ENCODE data around the gene POGLUT3.

Gene POGLUT3, protein sequence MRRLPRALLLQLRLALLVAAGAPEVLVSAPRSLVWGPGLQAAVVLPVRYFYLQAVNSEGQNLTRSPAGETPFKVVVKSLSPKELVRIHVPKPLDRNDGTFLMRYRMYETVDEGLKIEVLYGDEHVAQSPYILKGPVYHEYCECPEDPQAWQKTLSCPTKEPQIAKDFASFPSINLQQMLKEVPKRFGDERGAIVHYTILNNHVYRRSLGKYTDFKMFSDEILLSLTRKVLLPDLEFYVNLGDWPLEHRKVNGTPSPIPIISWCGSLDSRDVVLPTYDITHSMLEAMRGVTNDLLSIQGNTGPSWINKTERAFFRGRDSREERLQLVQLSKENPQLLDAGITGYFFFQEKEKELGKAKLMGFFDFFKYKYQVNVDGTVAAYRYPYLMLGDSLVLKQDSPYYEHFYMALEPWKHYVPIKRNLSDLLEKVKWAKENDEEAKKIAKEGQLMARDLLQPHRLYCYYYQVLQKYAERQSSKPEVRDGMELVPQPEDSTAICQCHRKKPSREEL

DNA sequence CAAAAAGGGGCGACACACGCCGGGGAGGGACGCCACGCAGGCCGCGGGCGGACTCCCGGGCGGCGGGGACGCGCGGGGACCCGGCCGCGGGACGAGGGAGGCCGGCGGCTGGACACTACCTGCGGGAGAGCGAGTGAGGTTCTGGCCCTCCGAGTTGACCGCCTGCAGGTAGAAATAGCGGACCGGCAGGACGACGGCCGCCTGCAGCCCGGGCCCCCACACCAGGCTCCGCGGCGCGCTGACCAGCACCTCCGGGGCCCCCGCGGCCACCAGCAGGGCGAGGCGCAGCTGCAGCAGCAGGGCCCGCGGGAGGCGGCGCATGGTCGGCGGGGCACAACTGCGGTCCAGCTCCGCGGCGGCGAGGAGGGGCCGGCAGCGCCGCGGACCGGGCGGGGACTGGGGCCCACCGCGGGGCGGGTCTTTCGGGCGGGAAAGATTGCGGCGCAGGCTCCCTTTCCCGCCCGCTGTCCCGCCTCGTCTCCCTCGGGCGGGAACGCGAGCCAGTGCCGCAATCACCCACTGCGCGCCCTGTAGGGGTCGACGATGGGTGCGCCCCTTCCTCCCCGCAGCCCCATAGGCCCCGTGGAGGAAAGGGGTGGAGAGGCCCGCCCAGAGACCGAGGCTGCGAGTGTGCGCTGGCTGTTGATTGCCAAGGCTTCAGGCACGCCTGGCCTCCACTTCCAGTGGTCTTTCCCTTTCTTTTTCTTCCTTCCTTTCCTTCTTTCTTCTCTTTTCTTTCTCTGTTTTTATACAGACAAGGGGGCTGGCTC lies at the start of gene POGLUT3:
Gene POGLUT3, minus strand, starts transcription at position 339 of the 770 bp plus-strand sequence. Its CDS starts 18 bp downstream, at position 321.
- DNase-seq (ENCODE audit: low read depth): no peak

DNA sequence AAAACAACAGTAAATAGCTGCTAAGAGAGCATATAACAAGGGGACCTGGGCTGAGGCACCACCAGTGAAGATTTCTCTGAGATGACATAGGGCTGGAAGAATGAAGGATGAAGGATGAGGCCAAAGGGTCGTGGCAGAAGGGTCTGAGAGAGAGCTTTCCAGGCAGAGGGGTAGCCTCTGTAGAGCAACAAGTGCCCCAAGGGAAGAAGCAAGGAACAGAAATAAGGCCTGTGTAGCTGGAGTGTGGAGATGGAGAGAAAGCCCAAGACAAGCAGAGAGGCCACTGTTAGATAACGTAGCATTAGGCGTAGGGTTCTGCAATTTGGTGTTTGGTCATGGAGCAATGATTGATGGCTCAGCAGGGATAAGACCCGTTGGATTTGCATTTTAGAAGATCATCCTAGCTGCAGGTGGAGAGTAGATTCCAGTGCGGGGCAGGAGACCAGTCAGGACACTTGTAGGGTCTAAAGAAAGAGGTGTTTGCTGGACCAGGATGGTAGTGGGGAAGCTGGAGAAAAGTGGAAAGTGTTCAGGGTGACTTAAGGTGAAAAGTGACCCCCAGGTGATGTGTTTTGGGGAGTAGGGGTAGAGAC lies 47.8 kb upstream of the POGLUT3 start:
- DNase-seq (ENCODE audit: low read depth): no peak

DNA sequence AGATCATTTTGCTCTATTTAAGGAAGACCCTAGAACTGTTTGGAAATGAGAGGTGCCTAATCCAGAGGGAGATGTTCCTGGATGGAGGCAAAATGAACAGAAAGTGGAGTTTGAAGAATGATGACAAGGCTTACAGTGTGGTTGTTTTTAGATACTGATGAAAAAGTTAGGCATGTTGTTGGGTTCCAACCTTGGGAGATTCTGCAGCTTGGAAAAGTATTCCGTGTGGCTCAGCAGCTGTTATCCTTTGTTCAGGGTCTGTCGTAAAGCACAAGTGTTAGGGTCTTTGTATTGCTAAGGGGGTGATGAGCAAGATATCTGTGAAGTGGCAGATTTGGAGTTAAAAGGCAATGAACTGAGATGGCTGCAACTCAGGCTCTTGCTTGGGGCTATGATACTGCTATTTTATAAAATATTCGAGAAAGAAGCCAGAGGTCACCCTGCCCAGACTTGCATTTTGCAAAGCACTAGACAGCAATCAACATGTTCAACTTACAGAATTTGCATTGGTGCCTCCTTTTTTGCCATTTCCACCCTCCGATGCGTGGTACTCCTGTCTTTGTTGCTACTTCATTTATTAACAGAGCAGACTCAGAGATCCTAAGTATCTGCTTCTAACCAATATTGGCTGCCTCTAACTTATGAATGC lies 45.3 kb upstream of the POGLUT3 start:
- no peak for DNase-seq (ENCODE audit: low read depth)

DNA sequence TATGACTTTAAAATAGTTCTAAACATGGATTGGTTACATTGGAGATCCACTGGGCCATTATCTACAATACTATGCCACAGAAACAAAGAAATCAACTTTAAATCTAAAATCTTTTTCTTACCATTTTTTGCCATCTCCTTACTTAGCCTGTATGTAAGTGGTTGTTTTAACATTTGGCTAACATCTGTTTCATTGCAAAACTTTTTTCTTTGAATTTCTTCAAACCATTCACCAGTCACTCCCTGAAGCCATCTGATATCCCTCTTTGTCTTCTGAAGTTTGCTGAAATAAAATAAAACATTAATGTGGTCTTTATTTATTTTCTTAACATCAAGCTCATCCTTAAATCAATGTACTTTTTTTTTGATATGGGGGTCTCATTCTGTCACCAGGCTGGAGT lies 43.3 kb upstream of the POGLUT3 start:
- no peak for DNase-seq (ENCODE audit: low read depth)

DNA sequence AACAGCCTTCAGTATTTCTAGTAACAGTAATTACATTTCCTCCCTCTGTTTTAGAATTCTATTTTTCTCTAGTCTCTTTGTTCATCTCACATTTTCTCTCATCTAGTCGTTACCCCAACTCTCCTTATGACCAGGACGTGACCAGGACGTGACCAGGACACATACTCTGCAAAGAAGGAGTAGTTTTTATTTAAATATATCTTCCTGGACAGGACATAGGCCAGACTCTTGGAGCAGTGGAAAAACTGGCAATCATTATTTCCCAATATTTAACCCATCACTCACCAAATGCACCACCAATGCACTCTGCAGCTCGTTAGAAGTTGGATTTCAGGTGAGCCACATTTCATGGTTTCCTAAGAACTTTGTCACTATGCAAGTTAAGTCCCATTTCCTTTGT lies 40.3 kb upstream of the POGLUT3 start:
- no peak for DNase-seq (ENCODE audit: low read depth)

DNA sequence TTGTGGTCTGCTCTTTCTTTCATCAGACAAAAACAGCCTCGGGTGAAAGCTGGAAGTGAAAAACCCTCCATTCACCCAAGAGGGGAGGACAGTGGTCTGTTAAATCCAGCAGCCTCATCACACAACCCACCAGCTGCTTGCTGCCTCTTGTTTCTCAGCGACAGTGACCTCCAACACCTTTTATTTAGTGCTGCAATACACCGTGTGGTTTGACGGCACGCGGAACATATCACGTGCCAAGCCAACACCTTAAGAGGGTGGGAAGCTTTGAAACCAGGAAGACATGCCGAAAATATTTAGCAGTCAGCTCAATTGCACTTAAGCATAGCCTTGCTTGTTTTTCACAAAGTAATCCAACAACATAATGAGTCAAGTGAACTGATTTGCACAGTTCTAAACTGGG lies 39.8 kb upstream of the POGLUT3 start:
- peak; percentile 2 for DNase-seq (ENCODE audit: low read depth)

DNA sequence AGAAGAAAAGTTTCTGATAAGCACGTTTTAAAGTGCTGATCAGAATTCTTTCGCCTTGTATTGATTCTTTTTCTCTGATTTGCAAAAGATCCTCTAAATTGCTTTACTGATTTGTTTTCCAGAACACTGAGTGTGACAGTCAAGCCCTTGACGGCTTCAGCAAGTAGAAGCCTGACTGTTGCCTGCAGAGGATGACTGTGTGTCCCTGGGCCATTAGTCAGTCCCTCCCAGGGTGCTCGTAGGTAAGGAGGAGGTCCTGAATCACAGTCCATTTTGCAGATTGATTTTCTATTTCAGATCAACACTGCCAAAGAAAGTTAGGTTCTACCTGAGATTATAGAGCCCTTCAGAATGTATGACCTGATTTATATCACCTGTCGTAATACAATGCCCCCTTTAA lies 38.6 kb upstream of the POGLUT3 start:
- DNase-seq (ENCODE audit: low read depth): no peak

DNA sequence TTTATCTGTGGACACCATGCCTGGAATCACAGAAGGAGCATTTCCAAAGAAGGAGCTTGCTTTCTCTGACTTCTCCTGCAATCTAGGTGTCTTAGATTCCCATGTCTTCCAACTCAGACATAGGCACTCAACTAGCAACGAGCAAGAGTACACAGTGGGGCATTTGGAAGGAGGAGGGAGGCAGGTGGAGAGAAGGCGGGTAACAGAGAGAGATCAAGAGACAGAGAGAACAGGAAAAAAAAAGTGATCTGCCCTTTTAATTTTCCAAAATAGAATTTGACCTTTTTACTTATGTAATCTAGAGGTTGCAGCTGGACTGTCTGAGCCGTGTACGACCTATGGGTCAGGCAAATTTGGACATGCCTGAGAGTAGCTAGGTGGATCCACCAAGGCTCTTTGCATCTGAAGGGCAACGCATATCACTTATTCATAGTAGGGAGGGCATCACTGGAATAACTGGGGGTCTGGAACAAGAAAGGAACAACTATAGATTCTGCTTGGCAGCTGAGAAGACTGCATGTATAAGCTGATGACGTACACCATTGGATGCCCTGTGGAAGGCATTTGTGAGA lies 37.3 kb upstream of the POGLUT3 start:
- DNase-seq (ENCODE audit: low read depth): no peak

DNA sequence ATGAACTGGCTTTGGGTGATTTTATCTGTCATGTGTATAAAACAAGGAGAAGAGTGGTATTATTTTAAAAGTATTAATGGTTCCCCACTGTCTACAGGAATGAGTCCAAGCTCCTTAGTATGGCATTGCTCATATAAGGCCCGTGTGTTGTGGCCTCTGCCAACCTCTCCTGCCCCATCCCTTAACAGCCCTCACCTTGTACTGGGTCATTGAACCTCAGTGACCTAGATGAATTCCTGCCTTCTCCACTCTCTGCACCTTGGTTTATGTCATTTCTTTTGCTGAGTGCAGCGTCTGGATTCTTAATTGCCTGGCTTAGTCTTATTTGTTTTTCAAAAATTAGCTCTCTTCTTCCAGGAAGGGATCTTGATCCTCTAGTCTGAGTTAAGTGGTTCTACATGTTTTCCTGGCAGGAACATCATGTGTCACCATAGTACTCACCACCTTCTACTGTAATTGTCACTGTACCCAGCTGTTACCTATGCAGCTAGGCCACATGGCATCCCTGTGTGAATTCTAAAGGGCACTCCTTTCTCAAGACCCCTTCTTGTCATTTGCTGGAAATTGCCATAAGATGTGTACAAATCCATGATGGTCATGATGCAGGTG lies 36.2 kb upstream of the POGLUT3 start:
- no peak for DNase-seq (ENCODE audit: low read depth)

DNA sequence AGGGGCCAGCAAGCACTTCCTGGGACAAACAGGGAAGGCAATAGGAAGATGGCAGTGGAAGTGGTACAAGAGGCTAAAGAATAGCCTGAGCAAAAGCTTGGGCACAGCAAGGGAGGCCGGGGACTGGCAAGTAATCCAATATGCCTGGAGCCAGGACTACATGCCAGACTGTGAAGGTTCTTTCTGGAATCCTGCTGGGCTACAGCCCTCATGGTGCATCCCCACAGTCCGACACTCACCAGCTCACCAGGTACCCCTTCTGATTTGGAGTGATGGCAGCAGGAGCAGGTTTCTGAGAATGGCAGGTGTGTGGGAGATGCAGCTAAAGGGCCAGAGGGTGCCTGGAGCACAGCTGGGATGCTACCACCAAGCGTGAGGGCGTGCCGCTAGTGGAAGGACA lies 32.2 kb upstream of the POGLUT3 start:
- DNase-seq (ENCODE audit: low read depth): no peak

DNA sequence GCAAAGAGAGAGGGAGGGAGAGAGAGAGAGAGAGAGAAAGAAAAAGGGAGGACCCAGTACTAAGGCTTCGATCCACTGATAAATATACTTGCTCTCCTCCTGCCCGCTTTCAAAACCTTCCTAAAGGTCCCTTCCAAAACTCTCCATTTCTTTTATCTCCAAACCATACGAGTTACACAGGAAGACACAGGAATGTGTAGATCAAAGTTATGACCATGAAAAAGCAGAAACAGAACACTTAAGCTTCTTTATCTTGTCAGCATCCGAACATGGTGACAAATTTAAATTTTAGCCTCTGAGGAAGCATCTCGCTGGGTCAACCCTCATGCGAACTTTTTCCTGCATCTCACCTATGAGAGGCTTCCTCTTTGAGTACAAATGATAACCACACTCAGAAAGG lies 29.2 kb upstream of the POGLUT3 start:
- no peak for DNase-seq (ENCODE audit: low read depth)

DNA sequence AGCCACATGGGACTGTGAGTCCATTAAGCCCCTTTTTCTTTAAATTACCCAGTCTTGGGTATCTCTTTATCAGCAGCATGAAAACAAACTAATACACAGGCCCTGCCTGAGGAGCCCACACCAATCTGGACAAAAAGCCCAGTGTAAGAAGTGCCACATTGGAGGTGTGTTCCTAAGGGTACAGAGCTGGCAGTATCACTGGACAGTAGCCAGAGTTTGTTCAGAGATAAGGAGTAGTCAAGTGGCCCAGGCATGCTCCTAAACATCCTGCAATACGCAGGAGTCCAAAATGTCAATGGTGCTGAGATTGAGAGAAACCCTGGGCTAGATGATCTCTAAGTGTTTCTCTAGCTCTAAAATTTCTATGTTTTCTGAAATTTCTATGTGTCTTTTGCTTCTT lies 27.0 kb upstream of the POGLUT3 start:
- DNase-seq (ENCODE audit: low read depth): no peak

DNA sequence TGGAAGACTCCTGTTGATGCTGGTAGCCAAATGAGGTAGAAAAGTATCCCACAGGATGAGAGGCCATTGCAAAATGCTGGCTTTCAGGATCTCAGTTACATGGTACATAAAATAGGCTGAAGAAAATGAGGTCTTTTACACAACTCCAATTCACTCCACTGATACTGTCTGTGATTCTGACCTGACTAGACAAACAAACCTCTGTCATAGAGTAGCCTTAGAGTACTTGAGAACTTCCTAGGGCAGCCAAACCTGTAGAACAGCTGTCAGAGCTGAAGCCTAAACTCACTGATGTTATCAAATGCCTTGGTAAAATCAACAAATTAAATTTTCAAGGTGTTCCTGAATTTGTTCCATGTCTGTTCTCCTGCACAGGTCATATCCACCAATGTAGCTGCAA lies 26.2 kb upstream of the POGLUT3 start:
- DNase-seq (ENCODE audit: low read depth): no peak

DNA sequence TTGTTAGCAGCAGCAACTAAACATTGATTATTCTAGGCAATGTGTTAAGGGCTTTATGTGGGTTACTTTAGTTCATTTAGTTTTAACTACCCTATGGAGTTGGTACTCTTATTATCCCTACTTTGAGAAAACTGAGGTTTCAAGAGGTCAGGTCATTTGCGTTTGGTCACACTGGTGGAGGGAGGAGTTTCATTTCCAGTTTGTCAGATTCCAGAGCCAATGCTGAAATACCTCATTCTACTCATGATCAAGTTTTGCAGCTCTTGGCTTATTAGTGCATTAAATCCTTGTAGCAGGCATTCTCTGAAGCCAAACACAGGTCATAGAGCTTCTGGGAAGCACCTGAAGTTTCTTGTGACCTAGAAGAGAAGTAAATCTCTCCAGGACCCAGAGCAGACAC lies 24.1 kb upstream of the POGLUT3 start:
- no peak for DNase-seq (ENCODE audit: low read depth)

DNA sequence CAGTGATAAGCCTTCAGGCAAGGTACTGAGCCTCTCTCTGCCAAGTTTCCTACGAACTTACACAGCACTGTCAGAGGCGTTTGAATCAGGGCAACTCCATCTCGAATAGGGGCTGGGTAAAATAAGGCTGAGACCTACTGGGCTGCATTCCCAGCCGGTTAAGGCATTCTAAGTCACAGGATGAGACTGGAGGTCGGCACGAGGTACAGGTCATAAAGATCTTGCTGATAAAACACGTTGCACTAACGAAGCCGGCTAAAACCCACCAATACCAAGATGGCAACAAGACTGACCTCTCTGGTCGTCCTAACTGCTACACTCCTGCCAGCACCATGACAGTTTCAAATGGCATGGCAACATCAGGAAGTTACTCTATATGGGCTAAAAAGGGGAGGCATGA lies 20.4 kb upstream of the POGLUT3 start:
- DNase-seq (ENCODE audit: low read depth): no peak

DNA sequence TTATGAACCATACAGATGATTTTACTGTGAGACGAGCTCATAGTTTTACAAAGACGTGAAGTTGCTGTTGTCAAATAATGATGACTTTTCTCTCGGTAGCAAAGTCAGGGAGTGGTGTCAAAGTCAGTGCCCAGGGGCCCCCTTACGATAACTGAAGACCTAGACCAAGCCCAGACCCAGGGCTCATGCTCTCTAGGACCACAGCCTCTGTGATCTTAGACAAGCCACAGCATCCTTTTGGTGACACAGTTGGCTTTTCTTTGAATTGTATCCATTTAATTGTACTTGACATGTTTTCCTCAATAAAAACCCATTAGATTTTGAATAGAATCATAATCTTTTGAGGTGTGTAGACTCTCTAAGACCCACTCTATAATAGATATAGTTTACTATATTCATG lies 17.9 kb upstream of the POGLUT3 start:
- DNase-seq (ENCODE audit: low read depth): no peak

DNA sequence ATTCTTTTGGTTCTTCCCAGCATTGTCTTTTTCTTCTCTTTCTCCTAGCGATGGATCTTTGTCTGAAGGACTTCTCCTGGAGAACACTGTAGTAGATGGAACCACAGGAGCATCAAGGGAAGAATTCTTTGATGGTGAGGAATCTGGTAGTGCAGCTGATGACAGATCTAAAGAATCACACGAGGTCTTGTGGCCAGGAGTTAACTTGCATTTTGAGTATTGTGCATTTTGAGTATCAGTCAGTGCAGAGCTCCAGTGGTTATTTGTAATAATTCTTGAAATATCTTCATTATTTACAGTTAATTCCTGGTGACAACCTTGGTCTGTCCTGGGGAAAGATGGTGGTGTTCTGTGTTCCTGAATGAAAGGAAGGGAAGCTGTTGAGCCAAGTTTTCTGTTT lies 14.5 kb upstream of the POGLUT3 start:
- no peak for DNase-seq (ENCODE audit: low read depth)

DNA sequence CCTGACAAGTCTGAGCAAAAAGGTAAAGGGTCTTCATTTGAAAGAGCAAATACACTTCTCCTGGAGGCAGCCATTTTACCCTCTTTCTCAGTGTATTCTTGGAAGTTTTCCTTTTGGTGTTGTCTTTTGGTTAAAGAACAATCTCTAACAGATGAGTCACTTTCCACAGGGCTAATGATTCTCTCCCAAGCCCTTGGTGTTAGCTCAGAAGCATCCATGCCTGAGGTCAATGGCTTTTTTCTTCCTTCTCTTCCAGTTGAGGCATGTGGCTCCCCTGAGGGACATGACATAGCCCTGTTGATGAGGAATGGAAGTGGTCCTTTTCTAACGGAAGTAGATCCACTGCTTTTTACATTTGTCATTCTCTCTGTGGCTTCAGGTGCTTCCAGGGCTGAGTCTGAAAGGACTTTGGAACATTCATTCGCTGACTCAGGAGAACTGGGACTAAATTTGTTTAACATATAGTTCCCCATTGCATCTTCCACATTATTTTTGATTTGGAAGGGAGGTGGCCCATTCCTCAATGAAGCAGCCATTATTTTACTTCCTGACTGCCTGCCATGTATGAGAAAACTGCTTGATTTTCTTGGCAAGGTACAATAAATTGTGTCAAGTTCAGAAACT lies 13.8 kb upstream of the POGLUT3 start:
- no peak for DNase-seq (ENCODE audit: low read depth)

DNA sequence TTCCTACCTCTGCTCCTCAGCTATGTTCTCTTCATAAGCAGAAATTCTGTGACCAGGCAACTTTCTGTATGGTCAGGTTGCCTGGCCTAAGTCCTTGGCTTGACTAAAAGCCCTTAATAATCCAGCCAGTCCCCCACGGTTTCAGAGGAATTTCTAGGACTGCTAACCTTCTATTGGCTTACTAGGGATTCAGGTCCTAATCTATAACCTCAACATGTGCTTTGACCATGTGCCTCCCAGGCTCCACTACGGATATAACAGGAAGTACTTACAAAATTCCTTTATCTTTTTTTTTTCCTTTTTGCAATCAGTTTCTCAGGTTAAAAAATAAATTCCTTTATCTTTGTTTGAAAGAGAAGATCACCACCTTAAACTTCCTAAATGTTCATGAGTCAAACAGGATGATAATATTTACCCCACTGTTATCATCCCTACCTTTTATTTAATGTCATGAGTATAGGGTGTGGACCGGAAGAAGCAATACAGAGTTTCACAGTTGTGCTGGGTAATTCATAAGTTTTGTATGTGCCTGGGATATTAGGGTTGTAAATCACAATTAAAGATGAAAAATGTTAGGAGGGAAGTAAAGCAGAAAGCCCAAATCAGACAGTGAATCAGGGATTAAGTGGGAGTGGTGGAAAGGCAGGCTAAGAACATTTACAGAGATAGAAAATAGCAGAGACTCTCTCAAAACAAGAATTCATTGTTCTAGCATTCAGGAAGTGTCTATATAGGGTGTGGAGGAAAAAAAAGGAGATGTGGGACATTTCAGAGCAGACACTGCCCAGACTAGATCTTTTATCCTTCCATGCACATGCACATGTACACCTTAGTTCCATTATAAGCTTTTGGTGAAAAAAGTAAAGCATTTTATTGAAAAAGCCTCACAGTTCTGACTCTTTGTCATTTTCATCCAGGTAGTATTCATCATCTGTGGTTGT lies 10.7 kb upstream of the POGLUT3 start:
- no peak for DNase-seq (ENCODE audit: low read depth)

DNA sequence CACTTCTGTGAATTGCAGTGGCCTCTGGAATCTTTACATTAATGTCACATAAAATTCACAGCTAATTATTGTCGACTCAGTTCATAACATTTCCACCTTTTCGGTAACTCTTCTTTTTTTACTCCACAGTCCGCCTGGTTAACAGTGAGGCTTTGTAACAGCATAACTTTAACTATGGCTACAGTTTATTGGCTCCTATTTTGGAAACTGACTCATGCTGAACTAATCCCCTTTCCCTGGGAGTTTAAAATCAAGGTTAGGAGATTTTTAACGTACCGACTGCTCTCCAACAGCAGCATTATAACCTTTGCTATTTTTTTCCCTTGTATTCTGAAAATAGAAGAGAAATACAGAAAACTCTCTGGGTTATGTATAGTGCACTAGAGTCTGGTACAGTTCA lies 3.2 kb upstream of the POGLUT3 start:
- no peak for DNase-seq (ENCODE audit: low read depth)
